Nephron progenitor cell (in vitro differentiated cells): ENCODE measurements around the gene IGSF6.
"Not testable (repeated sequence)": the region's sequence is repeated elsewhere in the genome, so short reads cannot be mapped to it uniquely, and the experiment has no call there.

ENCODE experiments used
- DNase-seq: peaks from one replicate; pipeline ENCODE4 v3.0.0; 2021
- H3K27ac Mint-ChIP-seq: 2 replicates; pipeline ENCODE4 v1.8.0; 2021; ENCODE audit warnings: mild to moderate bottlenecking, moderate library complexity, mixed read lengths
- H3K27me3 Mint-ChIP-seq: 2 replicates; pipeline ENCODE4 v1.8.0; 2021; ENCODE audit warnings: mild to moderate bottlenecking, low read depth, mixed read lengths; ENCODE audit not compliant: poor library complexity
- H3K36me3 Mint-ChIP-seq: 2 replicates; pipeline ENCODE4 v1.8.0; 2021; ENCODE audit warnings: low read depth, mixed read lengths
- H3K4me1 Mint-ChIP-seq: 2 replicates; pipeline ENCODE4 v1.8.0; 2021; ENCODE audit warnings: mixed read lengths
- H3K4me3 Mint-ChIP-seq: 2 replicates; pipeline ENCODE4 v1.8.0; 2021; ENCODE audit warnings: mild to moderate bottlenecking, moderate library complexity, mixed read lengths
- H3K9me3 Mint-ChIP-seq: 2 replicates; pipeline ENCODE4 v1.8.0; 2021; ENCODE audit warnings: mild to moderate bottlenecking, moderate library complexity, mixed read lengths
- CTCF ChIP-seq: fragments of 200-600 bp; sonication (generic); IDR thresholded peaks from 2 replicates; pipeline ENCODE4 v1.5.0; 2021; ENCODE audit warnings: antibody characterized with exemption

The IGSF6 gene

GRCh38 chr16:21650521-21650920, 1.9 kb downstream of the IGSF6 start:
- H3K27me3 Mint-ChIP-seq: no peaks in the 10 kb centered on the region

GRCh38 chr16:21649826-21650406, 2.5 kb downstream of the IGSF6 start:
- peaks cover 29% of the 10 kb centered on the region for H3K36me3 Mint-ChIP-seq
- H3K4me3 Mint-ChIP-seq, H3K27ac Mint-ChIP-seq, H3K27me3 Mint-ChIP-seq, H3K4me1 Mint-ChIP-seq, DNase-seq, H3K9me3 Mint-ChIP-seq: not testable (repeated sequence)

More at GRCh38 chr16:21650521-21650920, 1.9 kb downstream of the IGSF6 start:
- no peak for TF ChIP-seq CTCF
- no peak for DNase-seq
- peaks cover 34% of the 10 kb centered on the region for H3K36me3 Mint-ChIP-seq
- peaks cover 9% of the 10 kb centered on the region for H3K4me1 Mint-ChIP-seq
- H3K27ac Mint-ChIP-seq: no peak overlapping the region
- H3K9me3 Mint-ChIP-seq: no peaks in the 10 kb centered on the region
- no peak overlapping the region for H3K4me3 Mint-ChIP-seq

- no peak overlapping the region for H3K4me3 Mint-ChIP-seq
- no peak overlapping the region for H3K27ac Mint-ChIP-seq
- H3K9me3 Mint-ChIP-seq: no peaks in the 10 kb centered on the region
- TF ChIP-seq CTCF: no peak
- no peaks in the 10 kb centered on the region for H3K27me3 Mint-ChIP-seq
- H3K36me3 Mint-ChIP-seq: peaks cover 13% of the 10 kb centered on the region
- H3K4me1 Mint-ChIP-seq: peaks cover 9% of the 10 kb centered on the region
- no peak for DNase-seq
Measured at GRCh38 chr16:21647562-21648164, 4.7 kb downstream of the IGSF6 start.

- Mint-ChIP-seq H3K4me3 (no peak overlapping the region), H3K27ac (peak overlapping the region; percentile 19), H3K9me3 (no peaks in the 10 kb centered on the region), H3K27me3 (no peaks in the 10 kb centered on the region), H3K36me3 (peaks cover 8% of the 10 kb centered on the region), H3K4me1 (peaks cover 9% of the 10 kb centered on the region)
- no peak for DNase-seq
- no peak for TF ChIP-seq CTCF
Measured at GRCh38 chr16:21646721-21647561, 5.5 kb downstream of the IGSF6 start.

- H3K4me1 Mint-ChIP-seq: peaks cover 9% of the 10 kb centered on the region
- H3K4me3 Mint-ChIP-seq: no peak overlapping the region
- H3K36me3 Mint-ChIP-seq: peaks cover 8% of the 10 kb centered on the region
- TF ChIP-seq CTCF: no peak
- DNase-seq: no peak
- peak overlapping the region; percentile 19 for H3K27ac Mint-ChIP-seq
- H3K9me3 Mint-ChIP-seq: no peaks in the 10 kb centered on the region
- no peaks in the 10 kb centered on the region for H3K27me3 Mint-ChIP-seq
Measured at GRCh38 chr16:21646091-21646490, 6.3 kb downstream of the IGSF6 start.

GRCh38 chr16:21645261-21645721, 7.1 kb downstream of the IGSF6 start:
- peaks cover 8% of the 10 kb centered on the region for H3K36me3 Mint-ChIP-seq
- no peaks in the 10 kb centered on the region for H3K27me3 Mint-ChIP-seq
- TF ChIP-seq CTCF: no peak
- no peak overlapping the region for H3K4me3 Mint-ChIP-seq
- no peak overlapping the region for H3K27ac Mint-ChIP-seq
- H3K4me1 Mint-ChIP-seq: peaks cover 9% of the 10 kb centered on the region
- H3K9me3 Mint-ChIP-seq: no peaks in the 10 kb centered on the region
- no peak for DNase-seq
